ENCODE data around the gene TM6SF1. TPM values are rescaled to one million over a fixed set of nuclear protein-coding genes. Genes with fewer than 3 reads are reported as not detected.

TM6SF1 gene
- total RNA-seq, 4 donors from 2014 or later = 7.1 to 49.1 (median 13.7) TPM

- H3K4me3 ChIP-seq = no peak overlapping the region
- H3K36me3 ChIP-seq = peaks cover 0 to 14% of the 10 kb centered on the region in 2 donors
- H3K27me3 ChIP-seq = no peaks in the 10 kb centered on the region
- no peaks in the 10 kb centered on the region for H3K9me3 ChIP-seq
- TF ChIP-seq, protein P1, sequence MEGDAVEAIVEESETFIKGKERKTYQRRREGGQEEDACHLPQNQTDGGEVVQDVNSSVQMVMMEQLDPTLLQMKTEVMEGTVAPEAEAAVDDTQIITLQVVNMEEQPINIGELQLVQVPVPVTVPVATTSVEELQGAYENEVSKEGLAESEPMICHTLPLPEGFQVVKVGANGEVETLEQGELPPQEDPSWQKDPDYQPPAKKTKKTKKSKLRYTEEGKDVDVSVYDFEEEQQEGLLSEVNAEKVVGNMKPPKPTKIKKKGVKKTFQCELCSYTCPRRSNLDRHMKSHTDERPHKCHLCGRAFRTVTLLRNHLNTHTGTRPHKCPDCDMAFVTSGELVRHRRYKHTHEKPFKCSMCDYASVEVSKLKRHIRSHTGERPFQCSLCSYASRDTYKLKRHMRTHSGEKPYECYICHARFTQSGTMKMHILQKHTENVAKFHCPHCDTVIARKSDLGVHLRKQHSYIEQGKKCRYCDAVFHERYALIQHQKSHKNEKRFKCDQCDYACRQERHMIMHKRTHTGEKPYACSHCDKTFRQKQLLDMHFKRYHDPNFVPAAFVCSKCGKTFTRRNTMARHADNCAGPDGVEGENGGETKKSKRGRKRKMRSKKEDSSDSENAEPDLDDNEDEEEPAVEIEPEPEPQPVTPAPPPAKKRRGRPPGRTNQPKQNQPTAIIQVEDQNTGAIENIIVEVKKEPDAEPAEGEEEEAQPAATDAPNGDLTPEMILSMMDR (IDR thresholded peaks at IDR 0.05 in 4 of 5, conservative IDR thresholded peaks at IDR 0.05 in 1 of 5) = no peak
- TF ChIP-seq POLR2A (IDR thresholded peaks at IDR 0.05) = no peak
- ATAC-seq (no peak), DNase-seq (no peak)
- H3K4me1 ChIP-seq = no peaks in the 10 kb centered on the region
- in situ Hi-C loops (cut with MboI; ENCODE audit: low sequenced_read_pairs in 4 of 4) (no loop called here), intact Hi-C loops (cut with DNase I; ENCODE audit: low total_unique reads) (no loop called here)
- H3K27ac ChIP-seq = no peak overlapping the region
These were observed 50.9 kb downstream of the TM6SF1 start for GRCh38 chr15:83158393-83158792.

DNA sequence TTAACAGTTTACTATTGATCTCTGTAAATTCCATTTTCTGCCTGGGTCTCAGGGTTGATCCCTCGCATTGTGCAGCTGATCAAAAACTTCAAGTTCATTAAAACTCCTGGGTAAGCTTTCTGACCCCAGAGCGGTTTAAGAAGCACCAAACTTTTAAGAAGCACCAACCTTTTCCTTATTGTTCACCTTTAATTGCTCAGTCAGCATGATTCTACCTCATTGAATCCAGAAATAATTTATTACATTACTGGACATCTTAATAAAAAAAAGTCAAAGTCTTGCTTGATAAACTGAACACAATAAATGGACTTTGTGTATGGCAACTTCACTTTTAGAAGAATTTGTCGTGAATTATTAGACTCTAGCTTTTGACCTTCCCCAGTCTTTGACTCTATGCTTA, 53.3 kb downstream of the TM6SF1 start:
- no peak for TF ChIP-seq POLR2A (IDR thresholded peaks at IDR 0.05)
- TF ChIP-seq, protein P1 (IDR thresholded peaks at IDR 0.05 in 4 of 5, conservative IDR thresholded peaks at IDR 0.05 in 1 of 5) = no peak
- DNase-seq = no peak
- Histone ChIP-seq H3K27me3 (no peaks in the 10 kb centered on the region), H3K4me1 (no peaks in the 10 kb centered on the region), H3K36me3 (peaks cover 0 to 14% of the 10 kb centered on the region in 2 donors), H3K9me3 (no peaks in the 10 kb centered on the region), H3K27ac (no peak overlapping the region), H3K4me3 (no peak overlapping the region)
- in situ Hi-C loops (cut with MboI; ENCODE audit: low sequenced_read_pairs in 4 of 4) (no loop called here), intact Hi-C loops (cut with DNase I; ENCODE audit: low total_unique reads) (no loop called here)
- no peak for ATAC-seq

DNA sequence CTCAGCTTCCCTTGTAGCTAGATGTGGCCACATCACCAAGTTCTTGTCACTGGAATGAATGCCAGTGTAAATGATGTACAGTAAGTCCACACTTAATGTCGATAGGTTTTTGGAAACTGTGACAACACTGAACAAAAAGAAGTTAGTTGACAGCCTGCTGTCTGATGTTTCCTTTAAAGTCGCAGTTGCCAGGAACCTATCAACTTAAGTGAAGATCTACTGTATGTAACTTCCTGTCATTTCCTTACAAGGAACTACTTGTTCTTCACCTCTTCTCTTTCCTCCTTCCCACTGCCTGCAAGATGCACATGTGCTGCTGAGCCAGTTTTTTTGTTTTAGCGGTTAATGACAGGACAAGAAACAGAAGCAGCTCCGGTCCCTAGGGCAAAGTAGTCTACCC, 55.6 kb downstream of the TM6SF1 start:
- Histone ChIP-seq H3K27ac (no peak overlapping the region), H3K4me3 (no peak overlapping the region), H3K36me3 (no peaks in the 10 kb centered on the region), H3K27me3 (no peaks in the 10 kb centered on the region), H3K9me3 (peaks cover 0 to 7% (median 0%) of the 10 kb centered on the region in 3 donors), H3K4me1 (no peaks in the 10 kb centered on the region)
- ATAC-seq (no peak), DNase-seq (no peak)
- intact Hi-C loops (cut with DNase I; ENCODE audit: low total_unique reads) = no loop called here
- TF ChIP-seq POLR2A (IDR thresholded peaks at IDR 0.05) = no peak
- TF ChIP-seq, protein P1 (IDR thresholded peaks at IDR 0.05 in 4 of 5, conservative IDR thresholded peaks at IDR 0.05 in 1 of 5) = no peak
- in situ Hi-C loops (cut with MboI; ENCODE audit: low sequenced_read_pairs in 4 of 4) = no loop called here

DNA sequence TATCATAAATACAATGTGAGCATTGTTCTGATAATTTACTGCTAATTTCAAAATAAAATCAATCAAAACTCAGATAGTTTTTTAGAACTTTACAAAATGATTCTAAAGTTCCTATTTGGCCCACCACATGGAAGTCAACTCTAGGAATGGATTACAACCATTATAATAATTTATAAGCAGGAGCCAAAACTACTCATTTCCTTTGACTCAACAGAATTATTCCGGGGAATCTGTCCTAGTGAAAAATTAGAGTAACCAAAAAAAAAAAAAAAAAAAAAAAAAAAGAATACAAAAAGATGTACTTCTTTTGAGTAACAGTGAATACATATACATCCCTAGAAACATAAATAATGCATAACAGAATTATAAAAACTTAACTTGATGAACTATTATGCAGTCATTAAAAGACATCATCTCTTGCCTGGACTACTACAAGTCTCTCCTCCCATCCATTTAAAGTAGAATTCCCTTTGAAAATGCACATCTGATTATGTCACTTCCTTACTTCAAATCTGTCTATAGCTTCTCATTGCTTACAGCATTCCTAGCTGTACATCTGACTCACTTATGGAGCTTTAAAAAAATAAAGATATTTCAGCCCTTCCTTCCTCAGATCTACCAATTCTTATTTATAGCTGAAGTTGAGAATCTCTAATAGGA, 56.8 kb downstream of the TM6SF1 start:
- ATAC-seq (no peak), DNase-seq (no peak)
- intact Hi-C loops (cut with DNase I; ENCODE audit: low total_unique reads) (no loop called here), in situ Hi-C loops (cut with MboI; ENCODE audit: low sequenced_read_pairs in 4 of 4) (no loop called here)
- Histone ChIP-seq H3K4me3 (no peak overlapping the region), H3K36me3 (no peaks in the 10 kb centered on the region), H3K9me3 (peaks cover 0 to 7% (median 0%) of the 10 kb centered on the region in 3 donors), H3K27ac (no peak overlapping the region), H3K4me1 (no peaks in the 10 kb centered on the region), H3K27me3 (no peaks in the 10 kb centered on the region)
- no peak for TF ChIP-seq POLR2A (IDR thresholded peaks at IDR 0.05)

- H3K27me3 ChIP-seq = no peaks in the 10 kb centered on the region
- H3K27ac ChIP-seq = no peak overlapping the region
- in situ Hi-C loops (cut with MboI; ENCODE audit: low sequenced_read_pairs in 4 of 4) = no loop called here
- H3K9me3 ChIP-seq = peaks cover 0 to 7% (median 0%) of the 10 kb centered on the region in 3 donors
- no peak overlapping the region for H3K4me3 ChIP-seq
- DNase-seq (no peak), ATAC-seq (no peak)
- intact Hi-C loops (cut with DNase I; ENCODE audit: low total_unique reads) = no loop called here
- no peaks in the 10 kb centered on the region for H3K4me1 ChIP-seq
- TF ChIP-seq, protein P1 (IDR thresholded peaks at IDR 0.05 in 4 of 5, conservative IDR thresholded peaks at IDR 0.05 in 1 of 5) = no peak
- no peak for TF ChIP-seq POLR2A (IDR thresholded peaks at IDR 0.05)
- H3K36me3 ChIP-seq = no peaks in the 10 kb centered on the region
These were observed 57.4 kb downstream of the TM6SF1 start for GRCh38 chr15:83164771-83165404.

Data from gastrocnemius medialis (tissue), 4 donors.